DMS79 (cell line): ENCODE data around the gene MYO18A.

Source experiments
- DNase-seq: peaks from one replicate; lab custom pipeline; 2025; lab: John Stamatoyannopoulos, UW

MYO18A gene

GRCh38 chr17:29126268-29126930 lies 53.8 kb downstream of the MYO18A start:
- DNase-seq, result no peak

GRCh38 chr17:29125651-29126050 lies 54.5 kb downstream of the MYO18A start:
- DNase-seq, result no peak

- DNase-seq, result no peak
Observed at GRCh38 chr17:29124925-29125273, 55.3 kb downstream of the MYO18A start.

- DNase-seq, result peak; percentile 72
Observed at GRCh38 chr17:29124135-29124924, 55.9 kb downstream of the MYO18A start.

GRCh38 chr17:29123111-29123510 lies 57.1 kb downstream of the MYO18A start:
- DNase-seq, result no peak

GRCh38 chr17:29121442-29121841 lies 58.8 kb downstream of the MYO18A start:
- DNase-seq, result no peak

GRCh38 chr17:29120433-29120832 lies 59.8 kb downstream of the MYO18A start:
- no peak for DNase-seq

GRCh38 chr17:29119265-29119664 lies 60.9 kb downstream of the MYO18A start:
- no peak for DNase-seq

- DNase-seq, result peak; percentile 24
Observed at GRCh38 chr17:29116804-29117753, 63.1 kb downstream of the MYO18A start.

GRCh38 chr17:29115961-29116803 lies 64.0 kb downstream of the MYO18A start:
- no peak for DNase-seq

- DNase-seq, result no peak
Observed at GRCh38 chr17:29115435-29115834, 64.8 kb downstream of the MYO18A start.

GRCh38 chr17:29114141-29114540 lies 66.1 kb downstream of the MYO18A start:
- no peak for DNase-seq

GRCh38 chr17:29113334-29113733 lies 66.9 kb downstream of the MYO18A start:
- DNase-seq, result no peak

GRCh38 chr17:29112771-29113295 lies 67.4 kb downstream of the MYO18A start:
- DNase-seq, result peak; percentile 69

- no peak for DNase-seq
Observed at GRCh38 chr17:29111816-29112499, 68.2 kb downstream of the MYO18A start.

- no peak for DNase-seq
Observed at GRCh38 chr17:29110372-29110757, 69.8 kb downstream of the MYO18A start.

GRCh38 chr17:29109477-29110371 lies 70.5 kb downstream of the MYO18A start:
- DNase-seq, result no peak

GRCh38 chr17:29108823-29109476 lies 71.2 kb downstream of the MYO18A start:
- DNase-seq, result no peak
